Endothelial cell of umbilical vein (primary cell): ENCODE data around the gene BCOR. TPM values are rescaled to one million over a fixed set of nuclear protein-coding genes. Genes with fewer than 3 reads are reported as not detected.
A peak's percentile ranks its signal among the peaks of the same experiment; 100 is the strongest.

Source experiments
- BruUV-seq: library from RNA; stranded (reverse); fragments of 400-500 nt; replicated peaks from 2 replicates; lab custom pipeline; 2021; lab: Mats Ljungman, UMichigan
- CTCF ChIA-PET: fragments of 300-600, 350-600 bp; sonication (Branson Sonifier 250); formaldehyde crosslinking; loops from one replicate; lab custom pipeline; 2021; ENCODE audit warnings: antibody characterized with exemption, inconsistent platforms; lab: Charles Lee
- POLR2A ChIA-PET: fragments of 300-600, 350-600 bp; sonication (Branson Sonifier 250); formaldehyde crosslinking; loops from one replicate; lab custom pipeline; 2021; ENCODE audit warnings: antibody characterized with exemption, inconsistent platforms; lab: Charles Lee
- DNase-seq: peaks from one replicate; pipeline ENCODE4 v3.0.0-alpha.2; 2011; ENCODE audit warnings: low read depth, low spot score
- FAIRE-seq: peaks from 2 replicates; lab custom pipeline; 2011; peaks lifted over from hg19 to GRCh38; lab: Jason Lieb, UNC
- H2AFZ ChIP-seq: 2 replicates; pipeline ENCODE4 v1.6.0; 2012; ENCODE audit warnings: low read depth, low read length, control low read depth, inconsistent platforms
- H3K27ac ChIP-seq: 2 replicates; pipeline ENCODE4 v1.5.1; 2011; ENCODE audit warnings: low read depth, mild to moderate bottlenecking, control low read depth, low read length, moderate library complexity; ENCODE audit not compliant: insufficient read depth
- H3K27me3 ChIP-seq, 2 experiments: 2 replicates each; pipeline versions ENCODE4 v1.6.0 to v1.6.1; 2011; ENCODE audit warnings: low read length in 2 of 2, mixed read lengths in 1 of 2; ENCODE audit not compliant: control insufficient read depth in 2 of 2, insufficient read depth in 2 of 2
- H3K36me3 ChIP-seq, 2 experiments: 2 replicates in 1 of 2; 3 replicates in 1 of 2; pipeline ENCODE4 v1.5.1; 2011; ENCODE audit warnings: low read length in 2 of 2, mild to moderate bottlenecking in 1 of 2, moderate library complexity in 1 of 2; ENCODE audit not compliant: control insufficient read depth in 2 of 2, insufficient read depth in 2 of 2; ENCODE audit errors: extremely low read depth in 1 of 2
- H3K4me1 ChIP-seq: 3 replicates; pipeline ENCODE4 v1.5.1; 2011; ENCODE audit warnings: mild to moderate bottlenecking, low read length; ENCODE audit not compliant: control insufficient read depth, insufficient read depth; ENCODE audit errors: extremely low read depth
- H3K4me2 ChIP-seq: 2 replicates; pipeline ENCODE4 v1.6.1; 2011; ENCODE audit warnings: low read length, control low read depth, mixed read lengths; ENCODE audit not compliant: insufficient read depth
- H3K4me3 ChIP-seq, 3 experiments: fragments of 200-600 bp in 1 of 3; sonication (generic), shearing (Covaris generic) in 1 of 3; replicated peaks in 1 of 3; 2 replicates each; pipeline ENCODE4 v1.5.1; 2011 to 2016; ENCODE audit warnings: control low read depth in 3 of 3, low read length in 3 of 3, mild to moderate bottlenecking in 2 of 3, inconsistent platforms in 1 of 3, low read depth in 1 of 3, moderate library complexity in 1 of 3; ENCODE audit not compliant: insufficient read depth in 1 of 3
- H3K79me2 ChIP-seq: 2 replicates; pipeline ENCODE4 v1.6.0; 2012; ENCODE audit warnings: low read length, inconsistent platforms; ENCODE audit not compliant: control insufficient read depth, insufficient read depth
- H3K9ac ChIP-seq: replicated peaks from 2 replicates; pipeline ENCODE3; 2011; ENCODE audit warnings: low read length, control low read depth; ENCODE audit not compliant: insufficient read depth; ENCODE audit errors: extremely low read depth
- H3K9me1 ChIP-seq: replicated peaks from 3 replicates; pipeline ENCODE4 v1.6.0; 2011; ENCODE audit warnings: mild to moderate bottlenecking, low read length; ENCODE audit not compliant: control insufficient read depth, insufficient read depth; ENCODE audit errors: extremely low read depth
- H3K9me3 ChIP-seq: replicated peaks from 2 replicates; pipeline ENCODE4 v1.5.1; 2012; ENCODE audit warnings: low read length, inconsistent platforms; ENCODE audit not compliant: control insufficient read depth, insufficient read depth
- H4K20me1 ChIP-seq: replicated peaks from 2 replicates; pipeline ENCODE3; 2011; ENCODE audit warnings: mild to moderate bottlenecking, low read length; ENCODE audit not compliant: control insufficient read depth, insufficient read depth; ENCODE audit errors: extremely low read depth
- CTCF ChIP-seq, 2 donors: IDR thresholded peaks; 1 replicate in 1 of 2; 2 replicates in 1 of 2; pipeline ENCODE4 v1.5.1; 2011; ENCODE audit warnings: low read length in 2 of 2, mild to moderate bottlenecking in 2 of 2, moderate library complexity in 2 of 2, control low read depth in 1 of 2, inconsistent platforms in 1 of 2, low read depth in 1 of 2; ENCODE audit not compliant: insufficient read depth in 1 of 2; ENCODE audit errors: extremely low read depth in 1 of 2
- EZH2 ChIP-seq: IDR thresholded peaks from 2 replicates; pipeline ENCODE4 v1.6.1; 2012; ENCODE audit warnings: borderline replicate concordance, low read depth, mild to moderate bottlenecking, moderate library complexity, low read length, inconsistent platforms; ENCODE audit not compliant: severe bottlenecking
- FOS ChIP-seq: IDR thresholded peaks from 2 replicates; pipeline ENCODE4 v1.6.1; 2011; ENCODE audit warnings: mild to moderate bottlenecking, low read length, moderate library complexity, borderline replicate concordance; ENCODE audit not compliant: insufficient read depth
- GATA2 ChIP-seq: IDR thresholded peaks from 2 replicates; pipeline ENCODE4 v1.7.0; 2011; ENCODE audit warnings: low read depth, mild to moderate bottlenecking, moderate library complexity, mixed read lengths, low read length; ENCODE audit not compliant: insufficient read length, insufficient read depth
- JUN ChIP-seq: IDR thresholded peaks from 2 replicates; pipeline ENCODE4 v1.6.1; 2011; ENCODE audit warnings: borderline replicate concordance, low read depth; ENCODE audit not compliant: insufficient read length, insufficient read depth
- MAX ChIP-seq: IDR thresholded peaks from 2 replicates; pipeline ENCODE4 v1.6.1; 2011; ENCODE audit not compliant: insufficient read depth, insufficient read length
- MYC ChIP-seq: IDR thresholded peaks from one replicate; pipeline ENCODE4 v1.6.1; 2011; ENCODE audit warnings: mild to moderate bottlenecking, low read depth, low read length
- POLR2A ChIP-seq: IDR thresholded peaks from 2 replicates; pipeline ENCODE4 v1.6.1; 2012; ENCODE audit warnings: low read depth, mild to moderate bottlenecking, control low read depth, low read length
- POLR2AphosphoS5 ChIP-seq: IDR thresholded peaks from 2 replicates; pipeline ENCODE4 v1.6.1; 2012; ENCODE audit warnings: low read depth, mild to moderate bottlenecking, control low read depth, low read length, moderate library complexity; ENCODE audit not compliant: insufficient read depth
- dilution Hi-C: fragments of 300-500 bp; cut with MboI; formaldehyde crosslinking; loops from one replicate; pipeline ENCODE4 v1.15.0; 2019; ENCODE audit warnings: low sequenced_read_pairs; ENCODE audit not compliant: extremely low pct_ligation_motif_present
- intact Hi-C: fragments of 100-400 bp; cut with micrococcal nuclease; formaldehyde crosslinking; loops from one replicate; pipeline ENCODE4 v1.10.0; 2022
- polyA plus RNA-seq, 4 experiments: library from polyadenylated mRNA; depleted of rRNA in 3 of 4; stranded (reverse) in 3 of 4; unstranded in 1 of 4; fragments of >200 nt; gene quantifications; 2 replicates each; pipeline versions ENCODE4 v1.2.1 to v1.2.3, GENCODE V29; 2011 to 2012; ENCODE audit warnings: missing spikeins in 1 of 4
- total RNA-seq: library from RNA; stranded (reverse); gene quantifications from 2 replicates; pipeline ENCODE4 v1.2.3, GENCODE V29; 2021

Gene BCOR
- total and polyA plus RNA-seq, 2 donors (not counting 3 experiments of a cell fraction or from before 2014, with no cell fraction given), result 10.1 to 24.2 TPM

DNA sequence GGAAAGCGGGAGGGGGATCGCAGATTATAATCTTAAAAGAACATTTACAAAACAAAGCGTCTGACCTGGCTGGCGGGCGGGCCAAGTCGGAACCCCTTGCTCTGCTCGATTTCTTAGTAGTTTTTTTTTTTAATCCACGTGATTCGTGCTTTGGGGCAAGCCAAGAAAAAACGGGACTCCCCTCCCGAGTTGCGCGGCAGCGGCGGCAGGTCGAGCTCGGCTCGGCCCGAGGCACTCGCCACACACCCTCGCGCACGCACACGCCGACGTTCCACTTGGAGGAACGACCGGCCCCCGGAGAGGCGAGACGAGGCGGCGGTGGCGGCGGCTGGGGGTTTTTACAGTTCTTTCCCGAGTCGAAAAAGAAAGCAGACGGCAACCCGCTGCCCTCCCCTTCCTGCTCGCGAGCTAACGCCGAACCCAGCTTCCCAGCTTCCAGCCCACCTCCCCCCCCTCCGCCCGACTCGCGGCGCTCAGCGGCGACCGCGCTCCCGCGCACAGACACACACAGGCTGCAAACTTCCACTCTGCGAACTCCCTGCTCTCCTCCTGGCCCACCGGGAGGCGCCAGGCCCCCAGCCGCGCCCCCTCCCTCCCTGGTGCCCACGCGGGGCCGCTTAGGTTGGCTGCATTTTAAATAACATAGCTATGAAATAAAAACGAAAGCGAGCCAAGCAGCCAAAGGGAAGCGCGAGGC lies 1.2 kb downstream of the BCOR start:
- Histone ChIP-seq H4K20me1 (no peaks in the 10 kb centered on the region), H3K4me2 (peak overlapping the region; percentile 36), H3K36me3 (no peaks in the 10 kb centered on the region), H3K9ac (peak overlapping the region; percentile 75), H3K79me2 (peaks cover 49% of the 10 kb centered on the region), H3K4me3 (peak overlapping the region; percentile 72 to 81 (median 80)), H3K27ac (peak overlapping the region; percentile 71), H3K9me1 (no peaks in the 10 kb centered on the region), H3K27me3 (no peaks in the 10 kb centered on the region), H3K4me1 (peaks cover 12% of the 10 kb centered on the region), H2AFZ (no peak overlapping the region), H3K9me3 (no peaks in the 10 kb centered on the region)
- CTCF ChIA-PET, result interaction anchor here (0.8 to 2.3 kb wide), 7 partner anchors 9 to 391 kb away, joined by 3 to 7 read pairs (median 5); no protein-coding TSS in a partner anchor
- FAIRE-seq, result peak; percentile 89
- POLR2A ChIA-PET, result interaction anchor here (0.6 kb wide), 1 partner anchor 1237 kb away, joined by 4 read pairs; the partner anchor contains the start of gene DDX3X
- TF ChIP-seq POLR2A (no peak), FOS (no peak), MAX (no peak), GATA2 (no peak), EZH2 (no peak), CTCF (IDR thresholded peaks at IDR 0.05; ENCODE audit: extremely low read depth in 1 of 2, insufficient read depth in 1 of 2, low read depth in 1 of 2, low read length in 2 of 2) (no peak), MYC (no peak), POLR2AphosphoS5 (no peak), JUN (no peak)
- intact Hi-C loops, result loop anchor here (1.0 to 5.0 kb wide), 3 partner anchors 10 to 364 kb away; no protein-coding TSS in a partner anchor
- dilution Hi-C loops, result no loop called here
- no TSS peak for BruUV-seq
- DNase-seq, result peak; percentile 54
